Glutamatergic neuron (in vitro differentiated cells): ENCODE results near the gene ADRA2B. TPM values are rescaled to one million over a fixed set of nuclear protein-coding genes. Genes with fewer than 3 reads are reported as not detected.

Source experiments
- DNase-seq: peaks from one replicate; pipeline ENCODE4 v3.0.0; 2022
- H3K27ac Mint-ChIP-seq: one replicate; pipeline ENCODE4 v1.8.0; 2020; ENCODE audit warnings: mild to moderate bottlenecking, mixed read lengths, inconsistent platforms; ENCODE audit not compliant: unreplicated experiment
- H3K27me3 Mint-ChIP-seq: one replicate; pipeline ENCODE4 v1.8.0; 2020; ENCODE audit warnings: mild to moderate bottlenecking, moderate library complexity, mixed read lengths, inconsistent platforms; ENCODE audit not compliant: unreplicated experiment
- H3K36me3 Mint-ChIP-seq: one replicate; pipeline ENCODE4 v1.8.0; 2020; ENCODE audit warnings: mild to moderate bottlenecking, mixed read lengths, inconsistent platforms; ENCODE audit not compliant: unreplicated experiment
- H3K4me1 Mint-ChIP-seq: one replicate; pipeline ENCODE4 v1.8.0; 2020; ENCODE audit warnings: mild to moderate bottlenecking, low read depth, mixed read lengths, inconsistent platforms; ENCODE audit not compliant: unreplicated experiment
- H3K4me3 Mint-ChIP-seq: one replicate; pipeline ENCODE4 v1.8.0; 2020; ENCODE audit warnings: mild to moderate bottlenecking, mixed read lengths, inconsistent platforms; ENCODE audit not compliant: unreplicated experiment
- H3K9me3 Mint-ChIP-seq: one replicate; pipeline ENCODE4 v1.8.0; 2020; ENCODE audit warnings: mild to moderate bottlenecking, moderate library complexity, mixed read lengths, inconsistent platforms; ENCODE audit not compliant: unreplicated experiment
- CTCF ChIP-seq: fragments of 200-600 bp; sonication (generic); IDR thresholded peaks from one replicate; pipeline ENCODE4 v1.5.0; 2021; ENCODE audit not compliant: partially characterized antibody, unreplicated experiment
- total RNA-seq: library from RNA; stranded (reverse); fragmentation: NEBNext Ultra II Directional; extraction: Animal tissue kit (Norgen Biotek cat#: 25700); gene quantifications from one replicate; pipeline ENCODE4 v1.2.1, GENCODE V29; 2021; ENCODE audit not compliant: unreplicated experiment

Gene ADRA2B
- total RNA-seq, 1 donor from 2014 or later: 0.91 TPM

GRCh38 chr2:96082211-96083063 is 33.9 kb downstream of the ADRA2B start:
- no peak for TF ChIP-seq CTCF
- peaks cover 8% of the 10 kb centered on the region for H3K36me3 Mint-ChIP-seq
- no peak overlapping the region for H3K4me3 Mint-ChIP-seq
- no peak overlapping the region for H3K27ac Mint-ChIP-seq
- H3K27me3 Mint-ChIP-seq: peaks cover 1% of the 10 kb centered on the region
- no peaks in the 10 kb centered on the region for H3K4me1 Mint-ChIP-seq
- H3K9me3 Mint-ChIP-seq: peaks cover 2% of the 10 kb centered on the region
- no peak for DNase-seq

GRCh38 chr2:96081042-96081441 is 35.3 kb downstream of the ADRA2B start:
- peaks cover 1% of the 10 kb centered on the region for H3K27me3 Mint-ChIP-seq
- no peak for TF ChIP-seq CTCF
- peaks cover 8% of the 10 kb centered on the region for H3K36me3 Mint-ChIP-seq
- no peak overlapping the region for H3K4me3 Mint-ChIP-seq
- no peak for DNase-seq
- peaks cover 2% of the 10 kb centered on the region for H3K9me3 Mint-ChIP-seq
- no peaks in the 10 kb centered on the region for H3K4me1 Mint-ChIP-seq
- no peak overlapping the region for H3K27ac Mint-ChIP-seq

GRCh38 chr2:96075199-96075771 is 41.1 kb downstream of the ADRA2B start:
- H3K27me3 Mint-ChIP-seq: peaks cover 6% of the 10 kb centered on the region
- H3K9me3 Mint-ChIP-seq: peaks cover 8% of the 10 kb centered on the region
- peaks cover 13% of the 10 kb centered on the region for H3K4me1 Mint-ChIP-seq
- no peak overlapping the region for H3K4me3 Mint-ChIP-seq
- H3K27ac Mint-ChIP-seq: no peak overlapping the region
- H3K36me3 Mint-ChIP-seq: no peaks in the 10 kb centered on the region
- no peak for TF ChIP-seq CTCF
- DNase-seq: no peak

- no peaks in the 10 kb centered on the region for H3K36me3 Mint-ChIP-seq
- no peak overlapping the region for H3K4me3 Mint-ChIP-seq
- H3K27me3 Mint-ChIP-seq: peaks cover 6% of the 10 kb centered on the region
- DNase-seq: no peak
- no peak for TF ChIP-seq CTCF
- H3K27ac Mint-ChIP-seq: no peak overlapping the region
- peaks cover 13% of the 10 kb centered on the region for H3K4me1 Mint-ChIP-seq
- peaks cover 8% of the 10 kb centered on the region for H3K9me3 Mint-ChIP-seq
Observed at GRCh38 chr2:96074156-96074555, 42.2 kb downstream of the ADRA2B start.
